ENCODE results near the gene DNAJC7. TPM values are rescaled to one million over a fixed set of nuclear protein-coding genes. Genes with fewer than 3 reads are reported as not detected.

The DNAJC7 gene
- total RNA-seq, 1 donor from 2014 or later: 92.5 TPM

DNA sequence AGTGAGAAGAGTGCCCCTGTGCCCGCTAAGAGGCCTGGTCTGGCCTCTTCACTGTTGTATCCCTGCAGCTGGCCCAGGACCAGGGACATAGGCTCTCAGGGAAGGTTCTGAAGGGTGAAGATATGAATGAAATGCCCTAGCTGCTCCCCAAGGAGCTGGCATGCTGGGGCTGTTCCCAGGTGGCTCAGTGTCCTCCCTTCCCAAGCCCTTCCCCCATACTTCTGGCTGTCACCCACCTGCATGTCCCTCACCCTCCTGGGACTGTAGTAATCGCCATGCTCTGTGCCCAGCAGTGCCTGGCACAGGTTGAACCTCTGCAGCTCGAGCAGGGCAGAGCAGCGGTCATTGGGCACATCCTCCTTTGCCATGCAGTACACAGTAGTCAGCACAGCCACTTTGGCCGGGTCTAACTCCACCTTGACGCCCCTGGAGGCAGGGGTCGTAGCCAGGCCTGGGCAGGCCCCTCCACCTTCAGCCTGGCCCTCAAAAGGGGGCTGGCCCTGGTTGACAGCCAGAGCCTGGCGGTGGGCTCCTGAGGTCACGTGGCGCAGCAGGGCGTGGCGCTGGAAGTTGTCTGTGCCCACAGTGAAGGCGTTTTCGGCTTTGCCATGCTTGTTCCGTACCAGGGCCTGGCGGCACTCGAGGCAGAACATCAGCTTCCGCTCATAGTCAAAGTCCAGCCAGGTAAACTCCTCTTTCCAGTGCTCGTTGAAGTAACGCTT, 25.5 kb upstream of the DNAJC7 start:
- Histone ChIP-seq H3F3A (ENCODE audit: low read depth) (peaks cover 12% of the 10 kb centered on the region), H3K9ac (no peak overlapping the region), H4K20me1 (ENCODE audit: low read depth) (no peaks in the 10 kb centered on the region), H3K27ac (no peak overlapping the region), H2AFZ (replicated peaks) (no peak overlapping the region), H3K4me3 (no peak overlapping the region), H3K4me2 (no peak overlapping the region), H3K79me2 (ENCODE audit: low read depth) (no peaks in the 10 kb centered on the region), H3K4me1 (peaks cover 12% of the 10 kb centered on the region), H3K27me3 (no peaks in the 10 kb centered on the region), H3K9me3 (ENCODE audit: low read depth) (no peaks in the 10 kb centered on the region), H3K36me3 (no peaks in the 10 kb centered on the region)
- Mint-ChIP-seq H3K36me3 (no peaks in the 10 kb centered on the region), H3K4me1 (peaks cover 2% of the 10 kb centered on the region), H3K27ac (no peak overlapping the region), H3K9me3 (no peaks in the 10 kb centered on the region), H3K27me3 (ENCODE audit: insufficient read depth, low read depth) (peaks cover 7% of the 10 kb centered on the region), H3K4me3 (no peak overlapping the region)
- TF ChIP-seq EZH2 (IDR thresholded peaks at IDR 0.05) (no peak), EZH2phosphoT487 (IDR thresholded peaks at IDR 0.05) (no peak)
- TF ChIP-seq, protein P1, sequence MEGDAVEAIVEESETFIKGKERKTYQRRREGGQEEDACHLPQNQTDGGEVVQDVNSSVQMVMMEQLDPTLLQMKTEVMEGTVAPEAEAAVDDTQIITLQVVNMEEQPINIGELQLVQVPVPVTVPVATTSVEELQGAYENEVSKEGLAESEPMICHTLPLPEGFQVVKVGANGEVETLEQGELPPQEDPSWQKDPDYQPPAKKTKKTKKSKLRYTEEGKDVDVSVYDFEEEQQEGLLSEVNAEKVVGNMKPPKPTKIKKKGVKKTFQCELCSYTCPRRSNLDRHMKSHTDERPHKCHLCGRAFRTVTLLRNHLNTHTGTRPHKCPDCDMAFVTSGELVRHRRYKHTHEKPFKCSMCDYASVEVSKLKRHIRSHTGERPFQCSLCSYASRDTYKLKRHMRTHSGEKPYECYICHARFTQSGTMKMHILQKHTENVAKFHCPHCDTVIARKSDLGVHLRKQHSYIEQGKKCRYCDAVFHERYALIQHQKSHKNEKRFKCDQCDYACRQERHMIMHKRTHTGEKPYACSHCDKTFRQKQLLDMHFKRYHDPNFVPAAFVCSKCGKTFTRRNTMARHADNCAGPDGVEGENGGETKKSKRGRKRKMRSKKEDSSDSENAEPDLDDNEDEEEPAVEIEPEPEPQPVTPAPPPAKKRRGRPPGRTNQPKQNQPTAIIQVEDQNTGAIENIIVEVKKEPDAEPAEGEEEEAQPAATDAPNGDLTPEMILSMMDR (IDR thresholded peaks at IDR 0.05): no peak
- DNase-seq (ENCODE audit: low spot score): no peak

- Histone ChIP-seq H4K20me1 (ENCODE audit: low read depth) (no peaks in the 10 kb centered on the region), H3K4me3 (no peak overlapping the region), H3K27me3 (no peaks in the 10 kb centered on the region), H3K27ac (no peak overlapping the region), H3K36me3 (no peaks in the 10 kb centered on the region), H3K9ac (no peak overlapping the region), H3K79me2 (ENCODE audit: low read depth) (no peaks in the 10 kb centered on the region), H3K4me2 (no peak overlapping the region), H3F3A (ENCODE audit: low read depth) (peaks cover 12% of the 10 kb centered on the region), H2AFZ (replicated peaks) (no peak overlapping the region), H3K4me1 (peaks cover 22% of the 10 kb centered on the region), H3K9me3 (ENCODE audit: low read depth) (no peaks in the 10 kb centered on the region)
- H3K4me1 Mint-ChIP-seq: peaks cover 11% of the 10 kb centered on the region
- H3K36me3 Mint-ChIP-seq: no peaks in the 10 kb centered on the region
- no peak for DNase-seq (ENCODE audit: low spot score)
- H3K27ac Mint-ChIP-seq: peak overlapping the region; percentile 28
- no peaks in the 10 kb centered on the region for H3K9me3 Mint-ChIP-seq
- TF ChIP-seq, protein P1 (IDR thresholded peaks at IDR 0.05): no peak
- TF ChIP-seq EZH2phosphoT487 (IDR thresholded peaks at IDR 0.05): no peak
- TF ChIP-seq EZH2 (IDR thresholded peaks at IDR 0.05): no peak
- no peak overlapping the region for H3K4me3 Mint-ChIP-seq
- H3K27me3 Mint-ChIP-seq (ENCODE audit: insufficient read depth, low read depth): peaks cover 9% of the 10 kb centered on the region
Measured at GRCh38 chr17:42041619-42042018, 24.4 kb upstream of the DNAJC7 start.

DNA sequence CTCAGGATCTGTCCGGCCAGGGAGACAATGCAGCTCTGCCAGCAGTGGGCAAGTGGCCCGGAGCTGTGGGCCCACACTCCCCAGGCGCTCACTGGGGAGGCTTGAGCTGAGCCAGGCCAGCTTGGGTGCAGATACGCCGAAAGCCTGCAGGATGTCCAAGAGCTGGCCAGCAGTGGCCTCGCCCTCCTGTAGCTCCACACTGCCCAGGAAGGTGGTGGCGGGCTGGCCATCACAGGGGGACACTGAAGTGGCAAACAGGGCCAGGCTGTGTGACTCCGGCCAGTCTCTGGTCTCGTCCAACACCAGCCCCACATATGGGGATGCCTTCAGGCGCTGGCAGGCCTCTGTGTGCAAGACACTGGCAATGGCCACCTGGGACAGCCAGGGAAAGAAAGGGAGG, 23.6 kb upstream of the DNAJC7 start:
- Mint-ChIP-seq H3K9me3 (no peaks in the 10 kb centered on the region), H3K27me3 (ENCODE audit: insufficient read depth, low read depth) (peaks cover 9% of the 10 kb centered on the region), H3K4me1 (peaks cover 11% of the 10 kb centered on the region), H3K27ac (no peak overlapping the region), H3K36me3 (no peaks in the 10 kb centered on the region), H3K4me3 (no peak overlapping the region)
- no peak overlapping the region for H2AFZ ChIP-seq (replicated peaks)
- H3K27ac ChIP-seq: no peak overlapping the region
- H3K9ac ChIP-seq: no peak overlapping the region
- H4K20me1 ChIP-seq (ENCODE audit: low read depth): no peaks in the 10 kb centered on the region
- H3K4me3 ChIP-seq: no peak overlapping the region
- no peak overlapping the region for H3K4me2 ChIP-seq
- H3K27me3 ChIP-seq: no peaks in the 10 kb centered on the region
- peaks cover 7% of the 10 kb centered on the region for H3F3A ChIP-seq (ENCODE audit: low read depth)
- H3K9me3 ChIP-seq (ENCODE audit: low read depth): no peaks in the 10 kb centered on the region
- H3K79me2 ChIP-seq (ENCODE audit: low read depth): no peaks in the 10 kb centered on the region
- peaks cover 20% of the 10 kb centered on the region for H3K4me1 ChIP-seq
- H3K36me3 ChIP-seq: no peaks in the 10 kb centered on the region
- TF ChIP-seq, protein P1 (IDR thresholded peaks at IDR 0.05): no peak
- TF ChIP-seq EZH2phosphoT487 (IDR thresholded peaks at IDR 0.05): no peak
- TF ChIP-seq EZH2 (IDR thresholded peaks at IDR 0.05): no peak
- DNase-seq (ENCODE audit: low spot score): no peak

Data from neural progenitor cell (in vitro differentiated cells).